ENCODE data around the gene DGKD. TPM values are rescaled to one million over a fixed set of nuclear protein-coding genes. Genes with fewer than 3 reads are reported as not detected.

Gene DGKD
- total RNA-seq, 4 donors from 2014 or later, result 9.1 to 21.9 (median 17.8) TPM

- peak; percentile 85 for ATAC-seq
- WGBS, 2 donors (ENCODE audit: low coverage in 1 of 2), result 25% methylated on average over 5 of the region's 8 CpGs; no CpG with 5 or more reads in 1 of the 2 donors
- Histone ChIP-seq H3K4me1 (peaks cover 4 to 35% (median 4%) of the 10 kb centered on the region in 3 donors), H3K27me3 (no peaks in the 10 kb centered on the region), H3K27ac (peak overlapping the region; percentile 43 to 71 (median 64)), H3K36me3 (no peaks in the 10 kb centered on the region), H3K9me3 (peaks cover 0 to 12% (median 0%) of the 10 kb centered on the region in 3 donors), H3K4me3 (no peak overlapping the region)
- no peak for TF ChIP-seq EP300 (IDR thresholded peaks at IDR 0.05)
- TF ChIP-seq, protein P1, sequence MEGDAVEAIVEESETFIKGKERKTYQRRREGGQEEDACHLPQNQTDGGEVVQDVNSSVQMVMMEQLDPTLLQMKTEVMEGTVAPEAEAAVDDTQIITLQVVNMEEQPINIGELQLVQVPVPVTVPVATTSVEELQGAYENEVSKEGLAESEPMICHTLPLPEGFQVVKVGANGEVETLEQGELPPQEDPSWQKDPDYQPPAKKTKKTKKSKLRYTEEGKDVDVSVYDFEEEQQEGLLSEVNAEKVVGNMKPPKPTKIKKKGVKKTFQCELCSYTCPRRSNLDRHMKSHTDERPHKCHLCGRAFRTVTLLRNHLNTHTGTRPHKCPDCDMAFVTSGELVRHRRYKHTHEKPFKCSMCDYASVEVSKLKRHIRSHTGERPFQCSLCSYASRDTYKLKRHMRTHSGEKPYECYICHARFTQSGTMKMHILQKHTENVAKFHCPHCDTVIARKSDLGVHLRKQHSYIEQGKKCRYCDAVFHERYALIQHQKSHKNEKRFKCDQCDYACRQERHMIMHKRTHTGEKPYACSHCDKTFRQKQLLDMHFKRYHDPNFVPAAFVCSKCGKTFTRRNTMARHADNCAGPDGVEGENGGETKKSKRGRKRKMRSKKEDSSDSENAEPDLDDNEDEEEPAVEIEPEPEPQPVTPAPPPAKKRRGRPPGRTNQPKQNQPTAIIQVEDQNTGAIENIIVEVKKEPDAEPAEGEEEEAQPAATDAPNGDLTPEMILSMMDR (IDR thresholded peaks at IDR 0.05), result no peak
- peak; percentile 70 for TF ChIP-seq POLR2AphosphoS5 (IDR thresholded peaks at IDR 0.05)
Observed at GRCh38 chr2:233407771-233408181, 53.5 kb downstream of the DGKD start.

GRCh38 chr2:233408366-233409285 is 54.3 kb downstream of the DGKD start:
- TF ChIP-seq POLR2A (IDR thresholded peaks at IDR 0.05) (no peak), EP300 (IDR thresholded peaks at IDR 0.05) (no peak), POLR2AphosphoS5 (IDR thresholded peaks at IDR 0.05) (no peak)
- TF ChIP-seq, protein P1 (IDR thresholded peaks at IDR 0.05), result no peak
- 75 to 83% methylated on average over 2 to 4 of the region's 9 CpGs for WGBS, 2 donors (ENCODE audit: low coverage in 1 of 2)
- H3K4me3 ChIP-seq, result no peak overlapping the region
- H3K36me3 ChIP-seq, result no peaks in the 10 kb centered on the region
- H3K27me3 ChIP-seq, result no peaks in the 10 kb centered on the region
- peaks cover 0 to 12% (median 0%) of the 10 kb centered on the region in 3 donors for H3K9me3 ChIP-seq
- no peak for ATAC-seq
- peak overlapping the region in 3 of 4 donors; percentile 43 to 71 (median 70) for H3K27ac ChIP-seq
- H3K4me1 ChIP-seq, result peaks cover 4 to 42% (median 4%) of the 10 kb centered on the region in 3 donors

DNA sequence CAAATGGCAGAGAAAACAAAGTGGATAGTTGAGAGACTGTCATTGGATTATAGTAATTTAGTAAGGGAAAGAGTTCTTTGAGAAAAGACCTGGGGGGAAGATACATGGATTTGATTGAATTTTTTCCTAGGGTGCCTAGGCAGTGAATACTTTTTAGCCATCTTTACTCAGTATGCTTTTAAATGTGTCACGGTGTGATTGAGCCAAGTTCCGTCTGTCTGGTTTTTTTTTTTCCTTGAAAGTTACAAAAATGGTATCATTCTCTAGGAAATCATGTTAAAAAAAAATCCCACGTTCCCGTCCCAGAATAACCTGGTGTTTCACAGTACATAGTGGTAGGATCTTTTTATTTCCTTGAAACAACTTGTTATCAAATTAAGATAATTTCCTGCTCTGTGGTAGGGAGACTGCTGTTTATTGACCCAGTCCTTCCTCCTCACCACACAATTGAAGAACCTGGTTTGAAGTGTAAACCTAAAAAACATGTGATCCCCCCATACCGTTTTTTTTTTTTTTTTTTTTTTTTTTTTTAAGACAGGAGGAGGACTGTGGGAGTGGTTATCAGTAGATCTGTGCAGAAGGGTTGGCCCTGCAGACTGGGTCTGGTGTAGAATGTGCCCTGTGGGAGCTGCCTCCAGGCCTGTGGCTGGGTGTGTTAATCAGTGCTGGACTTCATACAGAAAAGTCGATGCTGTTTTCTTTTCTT is 55.1 kb downstream of the DGKD start:
- Histone ChIP-seq H3K4me1 (peaks cover 4 to 50% (median 7%) of the 10 kb centered on the region in 3 donors), H3K9me3 (peaks cover 0 to 12% (median 0%) of the 10 kb centered on the region in 3 donors), H3K27ac (peak overlapping the region in 2 of 4 donors; percentile 70 to 71), H3K27me3 (no peaks in the 10 kb centered on the region), H3K4me3 (no peak overlapping the region), H3K36me3 (no peaks in the 10 kb centered on the region)
- ATAC-seq, result peak; percentile 34
- TF ChIP-seq EP300 (IDR thresholded peaks at IDR 0.05) (no peak), POLR2AphosphoS5 (IDR thresholded peaks at IDR 0.05) (no peak), POLR2A (IDR thresholded peaks at IDR 0.05) (no peak)
- TF ChIP-seq, protein P1 (IDR thresholded peaks at IDR 0.05), result no peak
- WGBS, 2 donors (ENCODE audit: low coverage in 1 of 2), result 27 to 40% methylated on average over 6 of the region's 6 CpGs

DNA sequence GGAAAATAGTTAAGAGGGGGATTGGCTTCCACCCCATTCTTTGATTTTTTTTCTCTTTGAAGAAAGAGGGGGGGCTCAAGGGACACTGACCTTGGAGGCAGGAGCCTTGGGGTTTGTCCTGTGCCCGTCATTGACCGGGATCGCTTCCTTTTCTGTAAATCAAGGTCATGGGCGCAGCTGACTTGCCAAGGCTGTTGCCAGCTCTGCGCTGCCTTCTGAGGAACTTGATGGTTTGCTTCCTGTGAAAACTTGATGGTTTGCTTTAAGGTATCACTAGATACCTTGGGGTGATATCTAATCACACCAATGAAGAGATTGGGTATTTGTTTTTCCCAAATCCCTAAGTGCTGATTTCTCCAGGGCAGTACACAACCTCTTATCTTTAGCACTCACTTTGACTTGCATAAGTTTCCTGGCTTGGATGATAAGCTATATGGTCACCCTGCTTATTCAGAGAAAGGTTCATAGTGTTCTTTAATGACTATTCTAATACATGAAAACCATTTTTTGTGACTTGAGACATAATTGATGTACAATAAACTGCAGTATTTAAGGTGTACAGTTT is 56.0 kb downstream of the DGKD start:
- TF ChIP-seq EP300 (IDR thresholded peaks at IDR 0.05) (no peak), POLR2AphosphoS5 (IDR thresholded peaks at IDR 0.05) (no peak), POLR2A (IDR thresholded peaks at IDR 0.05) (no peak)
- TF ChIP-seq, protein P1 (IDR thresholded peaks at IDR 0.05), result no peak
- Histone ChIP-seq H3K27me3 (no peaks in the 10 kb centered on the region), H3K4me3 (no peak overlapping the region), H3K4me1 (peaks cover 4 to 58% (median 7%) of the 10 kb centered on the region in 3 donors), H3K27ac (peak overlapping the region in 1 of 4 donors; percentile 70), H3K36me3 (no peaks in the 10 kb centered on the region), H3K9me3 (peaks cover 0 to 12% (median 0%) of the 10 kb centered on the region in 3 donors)
- no peak for ATAC-seq
- WGBS, 2 donors (ENCODE audit: low coverage in 1 of 2), result 85% methylated on average over 5 of the region's 5 CpGs; no CpG with 5 or more reads in 1 of the 2 donors

Measured in gastroesophageal sphincter (tissue), 4 donors.